ENCODE results near the gene AIPL1.
"Not testable (repeated sequence)": the region's sequence is repeated elsewhere in the genome, so short reads cannot be mapped to it uniquely, and the experiment has no call there.

Gene AIPL1, protein sequence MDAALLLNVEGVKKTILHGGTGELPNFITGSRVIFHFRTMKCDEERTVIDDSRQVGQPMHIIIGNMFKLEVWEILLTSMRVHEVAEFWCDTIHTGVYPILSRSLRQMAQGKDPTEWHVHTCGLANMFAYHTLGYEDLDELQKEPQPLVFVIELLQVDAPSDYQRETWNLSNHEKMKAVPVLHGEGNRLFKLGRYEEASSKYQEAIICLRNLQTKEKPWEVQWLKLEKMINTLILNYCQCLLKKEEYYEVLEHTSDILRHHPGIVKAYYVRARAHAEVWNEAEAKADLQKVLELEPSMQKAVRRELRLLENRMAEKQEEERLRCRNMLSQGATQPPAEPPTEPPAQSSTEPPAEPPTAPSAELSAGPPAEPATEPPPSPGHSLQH

GRCh38 chr17:6435051-6435450 lies at the start of gene AIPL1:
AIPL1 (minus strand) TSS chr17:6435121; CDS start chr17:6435104, 17 bp downstream.
- no peak for DNase-seq

DNA sequence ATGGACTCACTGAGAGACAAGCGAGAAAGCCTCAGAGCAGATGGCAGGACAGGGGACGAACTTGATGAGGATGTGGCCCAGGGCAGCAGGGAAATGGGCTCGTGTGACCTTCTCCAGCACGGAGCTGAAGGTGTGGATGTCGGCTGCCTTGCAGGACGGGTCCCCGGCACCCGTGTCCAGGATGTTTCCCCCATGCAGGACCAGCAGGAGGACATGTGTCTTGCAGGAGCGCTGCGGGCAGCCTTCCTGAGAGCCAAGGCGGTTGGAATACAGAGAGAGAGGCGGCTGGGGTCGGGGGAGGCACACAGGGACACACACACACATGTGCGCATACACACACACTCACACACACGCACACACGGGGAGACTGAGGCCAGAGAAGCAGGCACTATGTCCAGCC lies 48.6 kb upstream of the AIPL1 start:
- DNase-seq, result no peak

GRCh38 chr17:6482796-6483195 lies 47.9 kb upstream of the AIPL1 start:
- DNase-seq, result not testable (repeated sequence)

DNA sequence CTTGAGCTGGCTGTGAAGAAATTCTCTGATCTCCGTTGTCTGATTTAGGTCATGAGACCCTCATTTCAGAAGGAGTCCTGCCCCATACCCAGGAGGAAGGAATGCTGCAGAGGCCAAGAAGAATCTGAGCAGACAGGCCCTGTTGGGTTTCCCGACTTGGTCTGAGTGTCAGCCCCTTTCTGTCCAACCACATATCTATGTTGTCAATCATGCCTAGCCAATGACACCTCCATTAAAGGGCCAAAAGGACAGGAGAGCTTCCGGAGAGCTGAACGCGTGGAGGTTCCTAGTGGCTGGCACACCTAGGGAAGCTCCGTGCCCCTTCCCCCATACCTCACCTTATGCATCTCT lies 47.2 kb upstream of the AIPL1 start:
- no peak for DNase-seq

- no peak for DNase-seq
Observed at GRCh38 chr17:6480303-6480675, 45.4 kb upstream of the AIPL1 start.

GRCh38 chr17:6479622-6480302 lies 44.8 kb upstream of the AIPL1 start:
- no peak for DNase-seq

DNA sequence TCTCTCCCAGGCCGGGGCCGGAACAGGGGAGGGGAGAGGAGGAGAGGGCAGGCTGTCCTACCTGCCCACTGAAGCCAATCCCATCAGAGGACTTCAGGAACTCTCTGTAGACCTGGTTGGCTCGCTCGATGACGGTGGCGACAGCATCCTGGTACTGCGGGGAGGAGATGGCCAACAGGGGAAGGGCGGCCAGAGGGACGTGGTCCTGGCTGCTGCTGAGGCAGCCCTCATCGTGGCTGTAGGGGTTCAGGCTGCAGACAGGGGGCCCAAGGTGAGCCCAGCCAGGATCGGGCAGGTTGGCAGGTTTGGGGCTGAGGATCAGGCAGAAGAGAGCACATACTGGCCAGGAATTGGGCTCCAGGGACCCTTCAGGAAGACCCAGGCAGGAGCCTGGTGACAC lies 43.6 kb upstream of the AIPL1 start:
- DNase-seq, result no peak

GRCh38 chr17:6477831-6478383 lies 43.0 kb upstream of the AIPL1 start:
- DNase-seq, result no peak

DNA sequence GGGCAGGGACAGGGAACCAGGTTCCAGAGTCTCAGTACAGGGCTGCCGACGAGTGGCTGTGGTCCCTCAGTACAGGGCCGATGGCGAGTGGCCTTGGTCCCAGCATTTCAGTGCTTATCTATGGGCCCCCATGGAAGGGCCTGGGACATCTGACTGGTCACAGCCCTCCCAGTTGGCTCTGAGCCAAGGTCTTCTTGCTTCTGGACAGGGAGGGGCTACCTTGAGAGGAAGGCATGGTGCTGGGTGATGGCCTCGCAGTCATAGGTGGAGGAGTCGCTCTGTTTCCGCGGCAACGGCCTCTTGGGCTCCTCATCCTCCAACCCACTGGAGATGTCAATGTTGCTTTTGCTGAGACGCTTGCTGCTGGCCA lies 41.9 kb upstream of the AIPL1 start:
- no peak for DNase-seq

DNA sequence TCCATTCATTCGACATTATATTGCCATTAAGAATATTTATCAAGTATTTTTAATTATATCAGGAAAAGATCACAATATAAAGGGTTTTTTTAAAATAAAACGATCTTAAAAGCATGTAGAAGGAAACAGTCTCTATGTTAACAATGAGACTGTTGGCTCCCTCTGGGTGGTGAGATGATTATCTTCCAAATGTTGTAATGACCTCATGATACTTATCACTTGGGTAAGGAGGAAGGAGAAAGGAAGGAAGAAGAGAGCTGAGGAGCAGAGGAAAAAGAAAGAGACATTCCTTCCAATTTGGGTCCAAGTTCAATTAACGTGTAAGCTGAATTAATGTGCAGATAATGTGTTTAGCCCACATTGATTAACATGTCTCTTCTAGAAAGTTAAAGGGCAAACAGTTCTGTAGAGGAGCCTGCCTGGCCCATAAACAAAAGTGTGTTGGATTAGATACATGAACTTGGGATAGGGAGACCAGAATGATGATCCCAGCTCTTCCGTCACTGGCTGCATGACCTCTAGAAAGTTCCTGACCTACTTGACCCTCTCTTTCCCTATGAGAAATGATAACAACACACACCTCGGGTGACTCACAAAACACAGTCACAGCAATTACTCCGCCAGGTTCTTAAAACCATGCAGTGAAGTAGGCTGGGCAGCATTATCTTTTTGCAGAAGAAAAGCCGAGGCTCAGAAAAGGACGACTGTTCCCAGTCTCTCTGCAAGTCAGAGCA lies 41.3 kb upstream of the AIPL1 start:
- DNase-seq, result no peak

DNA sequence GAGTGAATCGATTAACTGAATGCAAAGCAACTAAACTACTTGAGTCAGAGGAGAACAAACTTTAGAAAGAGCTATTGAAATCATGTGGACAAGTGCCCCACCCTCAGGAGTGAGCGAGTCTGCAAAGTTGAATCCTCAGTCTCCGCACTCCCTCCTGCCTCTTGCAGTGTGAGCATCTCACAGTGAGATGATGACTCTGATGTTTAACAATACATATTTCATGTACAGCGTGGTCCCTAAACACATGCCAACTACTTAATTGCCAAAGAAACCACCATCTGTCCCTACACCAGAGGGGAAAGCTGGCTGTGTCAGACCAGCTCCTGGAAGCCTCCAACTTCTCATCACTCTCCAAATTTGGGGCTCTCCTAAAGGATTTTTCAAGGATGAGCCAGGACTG lies 40.5 kb upstream of the AIPL1 start:
- DNase-seq, result no peak

GRCh38 chr17:6474906-6475305 lies 40.0 kb upstream of the AIPL1 start:
- no peak for DNase-seq

- DNase-seq, result no peak
Observed at GRCh38 chr17:6474376-6474775, 39.5 kb upstream of the AIPL1 start.

DNA sequence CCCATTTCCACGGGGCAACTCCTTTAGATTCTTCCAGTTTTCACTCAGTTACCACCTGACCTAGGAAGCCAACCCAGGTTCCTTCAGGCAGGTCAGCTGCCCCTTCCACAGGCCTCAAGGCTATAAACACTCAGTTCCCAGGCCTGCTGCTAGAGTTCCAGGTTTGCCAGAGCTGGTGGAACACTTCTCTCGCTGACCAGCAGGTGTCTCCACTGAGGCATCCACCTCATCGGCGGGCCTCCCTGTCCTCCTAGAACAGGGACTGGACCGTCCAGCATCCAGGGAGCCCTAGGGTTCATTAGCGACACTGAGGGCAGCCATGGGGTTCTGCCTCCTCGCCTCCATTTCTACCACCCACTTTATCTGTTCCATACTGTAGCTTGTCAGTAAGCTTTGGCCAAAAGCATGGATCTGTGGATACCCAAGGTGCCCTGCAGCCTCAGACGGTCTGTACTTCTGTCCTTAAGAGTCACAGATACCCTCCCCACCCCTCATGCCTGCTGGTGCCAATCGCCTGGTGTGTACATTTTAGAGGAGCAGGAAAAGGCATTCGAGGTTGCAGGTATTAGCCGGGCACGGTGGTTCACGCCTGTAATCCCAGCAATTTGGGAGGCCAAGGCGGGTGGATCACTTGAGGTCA lies 38.3 kb upstream of the AIPL1 start:
- peak; percentile 25 to 41 for DNase-seq

GRCh38 chr17:6472517-6472916 lies 37.6 kb upstream of the AIPL1 start:
- DNase-seq, result no peak

- peak in 1 of 2 donors; percentile 22 for DNase-seq
Observed at GRCh38 chr17:6471531-6472465, 36.9 kb upstream of the AIPL1 start.

- no peak for DNase-seq
Observed at GRCh38 chr17:6470751-6471521, 36.0 kb upstream of the AIPL1 start.

- DNase-seq, result no peak
Observed at GRCh38 chr17:6470146-6470718, 35.3 kb upstream of the AIPL1 start.

DNA sequence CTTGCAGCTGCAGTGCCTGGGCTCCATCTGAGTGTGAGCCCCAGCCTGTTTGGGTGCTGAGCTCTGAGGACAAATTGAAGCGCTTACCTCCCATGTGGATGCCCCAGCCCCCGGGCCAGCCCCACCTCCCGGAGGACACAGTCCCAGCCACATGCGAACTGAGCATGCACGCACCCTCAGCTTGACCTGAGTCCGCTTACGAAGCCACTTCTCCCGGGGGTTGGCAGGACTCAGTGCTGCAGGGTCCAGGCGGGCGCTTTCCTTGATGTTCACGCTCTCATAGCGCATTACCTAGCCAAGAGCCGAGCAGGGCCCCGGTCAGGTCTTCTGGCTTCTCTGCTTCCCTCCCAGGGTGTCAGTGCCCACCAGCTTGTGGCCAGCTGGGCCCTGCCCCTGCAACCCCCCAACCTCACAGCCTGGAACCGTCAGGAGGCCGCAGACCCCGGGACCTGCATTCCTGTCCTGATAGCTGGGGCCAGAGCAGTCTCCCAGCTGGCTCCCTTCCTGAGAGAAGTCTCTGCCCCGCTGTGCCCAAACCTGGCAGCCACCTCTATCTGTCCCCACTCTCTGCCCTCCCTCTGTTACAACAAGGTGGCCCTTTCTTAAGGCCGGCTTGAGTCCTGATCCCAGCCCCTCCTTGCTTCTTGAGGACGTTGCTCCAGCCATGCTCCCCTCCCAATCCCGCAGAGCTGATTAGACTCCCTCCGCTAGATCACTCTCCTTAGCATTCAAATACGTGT lies 33.3 kb upstream of the AIPL1 start:
- no peak for DNase-seq

- no peak for DNase-seq
Observed at GRCh38 chr17:6467567-6467966, 32.6 kb upstream of the AIPL1 start.
